GM20000 (cell line): ENCODE measurements around the gene SSBP4.

Experiments used
- DNase-seq: peaks from one replicate; pipeline ENCODE4 v3.0.0; 2012; ENCODE audit warnings: low spot score
- TF ChIP-seq, protein P1 (sequence below): IDR thresholded peaks from 2 replicates; pipeline ENCODE4 v1.5.1; 2012; ENCODE audit warnings: mild to moderate bottlenecking, control low read depth; ENCODE audit errors: extremely low read depth, missing control alignments

The SSBP4 gene

GRCh38 chr19:18424122-18424889 is 5.1 kb downstream of the SSBP4 start:
- TF ChIP-seq, protein P1, sequence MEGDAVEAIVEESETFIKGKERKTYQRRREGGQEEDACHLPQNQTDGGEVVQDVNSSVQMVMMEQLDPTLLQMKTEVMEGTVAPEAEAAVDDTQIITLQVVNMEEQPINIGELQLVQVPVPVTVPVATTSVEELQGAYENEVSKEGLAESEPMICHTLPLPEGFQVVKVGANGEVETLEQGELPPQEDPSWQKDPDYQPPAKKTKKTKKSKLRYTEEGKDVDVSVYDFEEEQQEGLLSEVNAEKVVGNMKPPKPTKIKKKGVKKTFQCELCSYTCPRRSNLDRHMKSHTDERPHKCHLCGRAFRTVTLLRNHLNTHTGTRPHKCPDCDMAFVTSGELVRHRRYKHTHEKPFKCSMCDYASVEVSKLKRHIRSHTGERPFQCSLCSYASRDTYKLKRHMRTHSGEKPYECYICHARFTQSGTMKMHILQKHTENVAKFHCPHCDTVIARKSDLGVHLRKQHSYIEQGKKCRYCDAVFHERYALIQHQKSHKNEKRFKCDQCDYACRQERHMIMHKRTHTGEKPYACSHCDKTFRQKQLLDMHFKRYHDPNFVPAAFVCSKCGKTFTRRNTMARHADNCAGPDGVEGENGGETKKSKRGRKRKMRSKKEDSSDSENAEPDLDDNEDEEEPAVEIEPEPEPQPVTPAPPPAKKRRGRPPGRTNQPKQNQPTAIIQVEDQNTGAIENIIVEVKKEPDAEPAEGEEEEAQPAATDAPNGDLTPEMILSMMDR = no peak

GRCh38 chr19:18424890-18425514 is 5.8 kb downstream of the SSBP4 start:
- TF ChIP-seq, protein P1 = no peak
- DNase-seq = no peak

More at GRCh38 chr19:18424122-18424889, 5.1 kb downstream of the SSBP4 start:
- DNase-seq = no peak

GRCh38 chr19:18425515-18426415 is 6.6 kb downstream of the SSBP4 start:
- TF ChIP-seq, protein P1 = no peak
- no peak for DNase-seq

DNA sequence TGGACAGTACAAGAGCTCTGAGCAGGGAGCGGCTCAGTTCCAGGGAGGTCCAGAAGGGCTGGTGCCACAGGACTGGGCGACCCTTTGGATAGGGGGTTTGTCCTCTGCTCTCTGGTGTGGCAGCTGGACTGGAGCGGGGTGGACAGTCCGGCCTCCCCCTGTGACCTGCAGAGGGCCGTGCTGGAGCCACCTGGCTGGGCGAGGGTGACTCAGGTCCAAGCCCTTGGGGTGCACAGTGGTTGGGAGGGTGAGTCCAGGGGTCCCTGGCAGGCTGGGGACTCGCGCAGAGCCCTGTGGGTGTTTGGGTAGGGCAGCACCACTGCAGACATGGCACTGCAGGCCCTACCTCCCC is 7.2 kb downstream of the SSBP4 start:
- no peak for DNase-seq
- TF ChIP-seq, protein P1 = no peak

- DNase-seq = no peak
- TF ChIP-seq, protein P1 = no peak
These were observed 8.0 kb downstream of the SSBP4 start for GRCh38 chr19:18427080-18427742.

DNA sequence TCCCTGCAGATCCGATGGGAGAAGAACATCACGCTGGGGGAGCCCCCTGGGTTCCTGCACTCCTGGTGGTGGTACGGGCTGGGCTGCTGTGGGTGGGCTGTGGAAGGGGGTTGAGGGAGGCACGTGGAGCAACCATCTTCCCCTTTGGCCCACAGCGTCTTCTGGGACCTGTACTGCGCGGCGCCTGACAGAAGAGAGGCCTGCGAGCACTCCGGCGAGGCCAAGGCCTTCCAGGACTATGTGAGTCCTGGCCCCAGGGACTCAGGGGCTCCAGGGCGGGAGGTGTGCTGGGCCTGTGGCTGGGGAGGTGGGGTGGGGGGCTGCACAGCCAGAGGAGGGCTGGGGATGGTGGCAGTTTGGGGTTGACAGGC is 8.5 kb downstream of the SSBP4 start:
- TF ChIP-seq, protein P1 = no peak
- DNase-seq = no peak
